ENCODE results near the gene TSACC. TPM values are rescaled to one million over a fixed set of nuclear protein-coding genes. Genes with fewer than 3 reads are reported as not detected.

The TSACC gene
- total RNA-seq, 1 donor from 2014 or later: not detected

GRCh38 chr1:156376146-156376545, 37.8 kb downstream of the TSACC start:
- no peak for DNase-seq

DNA sequence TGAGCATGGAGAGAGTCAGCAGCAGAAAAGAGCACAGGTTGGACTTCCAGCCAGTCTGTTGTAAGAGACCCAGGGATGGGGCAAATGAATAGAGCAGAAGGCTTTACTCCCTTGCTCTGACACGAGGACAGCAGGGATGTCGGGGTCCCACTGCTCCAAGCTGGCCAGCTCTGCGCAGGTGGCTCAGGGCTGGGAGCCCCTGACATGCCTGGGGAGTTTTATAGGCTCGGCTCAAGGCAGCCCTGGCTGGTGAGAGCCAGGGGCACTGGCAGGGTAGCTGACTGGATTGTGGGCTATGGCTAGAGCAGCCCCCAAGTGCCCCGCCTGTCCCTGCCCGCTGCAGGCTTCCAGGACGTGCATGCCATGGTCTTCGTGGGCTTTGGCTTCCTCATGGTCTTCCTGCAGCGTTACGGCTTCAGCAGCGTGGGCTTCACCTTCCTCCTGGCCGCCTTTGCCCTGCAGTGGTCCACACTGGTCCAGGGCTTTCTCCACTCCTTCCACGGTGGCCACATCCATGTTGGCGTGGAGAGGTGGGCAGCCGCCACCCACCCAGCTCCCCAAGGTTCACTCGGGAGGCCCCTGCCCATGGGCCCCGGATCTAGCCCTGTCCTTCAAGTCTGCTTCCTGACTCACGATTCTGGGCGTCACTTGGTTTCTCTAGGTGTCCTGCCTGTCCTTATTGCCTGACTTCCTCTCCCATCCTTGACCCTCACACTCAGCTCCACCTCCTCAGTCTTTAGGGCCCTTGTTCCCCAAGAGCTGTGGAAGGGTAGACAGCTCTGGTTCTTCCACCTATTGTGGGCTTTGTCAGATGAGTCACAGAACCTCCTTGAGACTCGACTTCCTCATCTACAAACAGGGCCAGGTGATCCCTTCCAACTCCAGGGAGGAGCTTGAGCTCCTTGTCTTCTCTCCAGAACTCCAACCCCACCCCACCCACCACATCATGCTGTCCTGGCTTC, 38.9 kb downstream of the TSACC start:
- DNase-seq: no peak

GRCh38 chr1:156378557-156378956, 40.2 kb downstream of the TSACC start:
- no peak for DNase-seq

DNA sequence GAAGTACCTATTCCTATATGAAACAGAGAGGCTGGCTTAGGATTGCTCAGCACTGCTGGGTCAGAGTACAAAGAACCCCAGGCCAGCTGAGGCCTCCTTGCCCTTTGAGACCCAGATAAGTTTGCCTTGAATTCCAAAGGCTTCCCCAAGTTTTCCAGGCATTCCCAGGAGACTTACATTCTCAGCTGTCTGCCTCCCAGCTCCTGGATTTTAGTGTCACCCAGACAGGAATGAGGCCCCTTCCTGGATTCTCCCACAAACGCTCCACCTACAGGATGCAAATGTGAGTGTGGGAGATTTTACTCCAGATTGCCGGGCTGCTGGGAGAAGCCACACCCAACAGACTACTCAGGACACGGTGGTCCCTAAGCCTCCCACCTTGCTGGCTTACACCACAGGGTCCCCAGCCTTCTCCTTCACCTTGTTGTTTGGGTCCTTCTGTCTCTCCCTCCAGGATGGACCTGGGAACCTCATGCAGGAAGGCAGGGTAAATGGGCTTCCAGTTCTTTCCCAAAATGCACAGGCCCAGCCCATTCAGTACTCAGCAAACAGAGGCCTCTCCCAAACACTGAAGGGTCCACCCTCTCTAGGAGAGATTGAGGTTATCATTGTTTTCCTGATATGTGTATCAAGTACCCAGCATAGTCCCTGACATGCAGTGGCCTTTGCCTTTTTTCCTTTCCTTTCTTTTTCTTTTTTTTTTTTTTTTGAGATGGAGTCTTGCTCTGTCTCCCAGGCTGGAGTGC, 41.3 kb downstream of the TSACC start:
- DNase-seq: no peak

DNA sequence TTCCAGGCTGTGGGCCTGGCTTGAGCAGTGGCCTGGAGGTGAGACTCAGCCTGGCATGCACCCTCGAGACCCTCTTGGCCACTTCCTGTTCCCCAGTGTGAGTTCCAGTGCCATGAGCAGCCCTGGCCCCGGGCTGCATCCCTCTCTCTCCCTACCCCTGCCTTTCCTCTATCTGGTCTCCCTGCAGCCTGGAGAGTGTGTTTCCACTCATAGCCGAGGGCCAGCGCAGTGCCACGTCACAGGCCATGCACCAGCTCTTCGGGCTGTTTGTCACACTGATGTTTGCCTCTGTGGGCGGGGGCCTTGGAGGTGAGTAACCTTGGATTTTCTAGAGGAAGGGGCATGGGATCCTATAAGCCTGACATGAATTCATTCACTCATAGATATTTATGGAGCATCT, 44.2 kb downstream of the TSACC start:
- no peak for DNase-seq

DNA sequence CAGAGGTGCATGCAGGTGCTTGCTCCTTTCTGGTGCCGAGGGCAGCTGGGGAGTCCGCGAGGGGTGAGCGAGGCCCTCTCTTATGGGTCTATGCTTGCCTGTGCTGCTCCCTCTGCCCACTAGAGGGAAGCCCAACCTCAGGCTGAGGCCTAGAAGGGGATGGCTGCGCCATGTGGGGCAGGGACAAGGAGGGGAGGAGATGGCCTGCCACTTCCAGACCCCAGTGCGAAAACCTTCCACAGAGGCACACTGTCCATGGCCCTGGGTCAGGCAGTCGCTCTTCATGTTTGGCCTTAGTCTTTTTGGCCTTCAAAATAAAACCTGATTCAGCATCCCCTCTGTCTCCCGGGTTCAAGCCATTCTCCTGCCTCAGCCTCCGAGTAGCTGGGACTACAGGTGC, 44.7 kb downstream of the TSACC start:
- DNase-seq: peak; percentile 75

- DNase-seq: no peak
Measured at GRCh38 chr1:156384007-156384406, 45.7 kb downstream of the TSACC start.

- no peak for DNase-seq
Measured at GRCh38 chr1:156384658-156385057, 46.3 kb downstream of the TSACC start.

- DNase-seq: peak; percentile 84
Measured at GRCh38 chr1:156385534-156386031, 47.3 kb downstream of the TSACC start.

DNA sequence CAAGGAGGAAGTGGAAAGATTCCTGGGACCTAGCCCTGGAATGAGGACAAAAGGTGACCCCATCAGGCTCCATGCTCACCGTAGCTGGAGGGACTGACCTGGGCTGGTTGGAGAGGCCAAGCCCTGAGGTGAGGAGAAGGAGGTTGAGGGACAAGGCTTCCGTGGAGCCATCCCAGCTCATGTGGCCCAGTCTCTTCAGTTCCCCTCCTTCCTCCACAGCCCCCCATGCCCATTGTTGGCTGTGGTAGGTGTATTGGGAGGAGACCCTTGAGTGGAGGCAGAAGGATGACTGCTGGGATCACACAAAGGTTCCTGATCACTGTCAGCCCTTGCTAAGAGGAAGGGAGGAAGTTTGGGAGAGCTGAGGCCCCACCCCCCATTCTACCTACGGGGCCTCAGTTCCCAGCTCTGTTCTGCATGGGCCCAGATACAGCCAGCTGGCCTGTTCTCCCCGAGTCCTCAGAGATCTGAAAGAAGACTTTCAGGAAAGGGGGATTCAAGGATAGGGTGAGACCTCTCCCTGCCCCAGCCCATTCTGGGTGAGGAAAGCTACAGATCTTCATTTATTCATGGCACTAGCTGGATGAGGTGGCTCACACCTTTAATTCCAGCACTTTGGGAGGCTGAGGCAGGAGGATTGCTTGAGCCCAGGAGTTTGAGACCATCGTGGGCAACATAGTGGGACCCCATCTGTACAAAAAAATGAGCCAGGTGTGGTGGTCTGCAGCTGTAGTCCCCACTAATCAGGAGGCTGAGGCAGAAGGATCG, 48.0 kb downstream of the TSACC start:
- DNase-seq: no peak

DNA sequence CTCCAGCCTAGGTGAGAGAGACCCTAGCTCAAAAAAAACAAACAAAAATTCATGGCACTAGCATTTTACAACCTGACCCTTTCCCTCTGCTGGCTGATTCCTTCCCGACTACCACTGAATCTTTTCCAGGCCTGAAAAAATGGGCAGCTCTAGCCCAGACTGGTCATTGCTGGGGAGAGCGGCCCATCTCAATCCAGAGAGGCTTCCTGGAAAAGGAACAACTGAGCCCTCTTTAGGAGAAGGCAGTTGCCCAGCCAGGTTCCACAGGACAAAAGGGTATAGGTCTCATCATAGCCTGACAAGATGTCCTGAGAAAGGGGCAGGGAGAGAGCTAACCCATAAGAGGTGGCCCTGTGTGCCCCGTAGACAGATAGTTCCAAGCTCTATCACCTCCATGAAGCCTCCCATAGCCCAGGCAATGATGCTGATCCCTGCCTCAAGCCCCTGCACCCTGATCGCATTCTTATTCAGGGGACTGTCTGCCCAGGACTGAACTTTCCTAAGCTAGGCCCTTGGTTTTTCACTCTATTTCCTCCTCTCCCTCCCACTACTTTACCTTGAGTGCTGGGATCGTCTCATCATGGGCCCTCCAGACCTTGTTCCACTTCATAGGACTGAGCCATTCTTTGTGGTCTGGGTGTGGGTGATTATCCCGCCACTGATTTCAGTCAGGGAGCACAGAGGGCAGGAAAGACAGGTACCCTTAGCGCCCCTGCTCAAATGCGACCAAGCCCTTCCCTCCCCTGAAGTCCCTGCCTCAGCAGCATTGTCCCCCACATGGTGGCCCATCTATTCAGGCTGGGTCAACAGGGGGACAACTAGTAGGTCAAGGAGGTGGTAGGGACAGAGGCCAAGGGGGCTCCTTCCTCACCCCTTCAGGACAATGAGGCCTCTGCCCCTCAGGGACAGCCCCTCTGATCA, 48.9 kb downstream of the TSACC start:
- DNase-seq: no peak

- no peak for DNase-seq
Measured at GRCh38 chr1:156387870-156388173, 49.5 kb downstream of the TSACC start.

DNA sequence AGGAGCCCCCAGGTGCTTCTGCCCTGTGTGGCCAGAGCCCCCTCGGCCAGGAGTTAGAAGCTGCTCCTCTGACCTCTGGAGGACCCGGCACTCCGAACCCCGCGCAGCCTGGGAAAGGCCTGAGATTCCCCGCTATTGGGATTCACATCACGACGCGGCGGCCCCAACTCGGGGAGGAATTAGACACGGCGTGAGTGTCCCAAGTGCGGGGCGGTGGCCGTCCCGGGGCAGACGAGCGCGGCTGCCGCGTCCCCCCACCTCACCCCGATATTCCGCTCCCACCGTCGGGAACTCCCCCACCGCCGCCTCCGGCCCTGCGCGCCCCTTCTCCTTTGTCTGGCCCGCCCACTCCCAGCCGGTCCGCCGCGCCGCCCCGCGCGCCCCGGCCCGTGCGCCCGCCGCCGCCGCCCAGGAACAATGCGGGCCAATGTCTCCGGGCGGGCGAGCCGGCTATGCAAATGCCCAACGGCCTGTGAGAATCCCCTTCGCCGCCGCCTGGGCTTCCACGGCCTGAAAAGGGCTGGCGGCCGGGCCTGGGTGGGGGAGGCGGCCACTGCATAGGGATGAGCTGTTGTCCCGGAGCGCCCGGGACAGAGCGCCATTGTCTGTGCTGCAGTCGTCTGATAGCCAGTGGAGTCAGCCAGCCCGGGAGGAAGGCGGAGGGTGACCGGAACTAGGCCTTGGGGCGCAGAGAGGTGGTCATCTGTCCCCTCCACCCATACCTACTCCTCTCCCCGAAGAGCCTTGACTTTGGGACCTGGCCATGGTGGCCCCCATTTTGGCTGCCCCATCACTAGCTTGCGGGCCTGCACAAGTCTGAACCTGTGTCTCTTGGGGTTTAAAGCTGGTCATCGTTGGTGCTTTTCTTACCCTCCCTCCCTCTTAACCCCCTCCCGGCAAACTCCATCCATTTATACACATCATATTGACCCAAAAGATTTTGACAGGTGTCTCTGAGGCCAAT, 50.1 kb downstream of the TSACC start:
- no peak for DNase-seq

- DNase-seq: no peak
Measured at GRCh38 chr1:156389311-156389710, 51.0 kb downstream of the TSACC start.

GRCh38 chr1:156390469-156391365, 52.4 kb downstream of the TSACC start:
- DNase-seq: no peak

DNA sequence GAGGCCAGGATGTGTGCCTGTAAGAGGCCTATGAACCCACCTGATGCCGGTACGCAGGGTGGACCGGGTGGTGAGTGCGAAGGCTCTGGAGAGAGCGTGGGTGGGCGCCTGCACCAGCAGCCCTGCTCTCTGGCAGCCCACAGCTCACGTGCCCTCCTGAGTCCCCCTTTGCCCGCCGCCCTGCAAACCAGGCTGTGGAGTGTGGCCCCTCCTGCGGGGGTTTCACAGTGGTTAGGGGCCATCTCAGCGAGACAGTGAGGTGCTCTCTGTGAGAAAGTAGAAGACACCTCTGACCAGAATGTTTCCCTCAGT, 53.0 kb downstream of the TSACC start:
- no peak for DNase-seq

DNA sequence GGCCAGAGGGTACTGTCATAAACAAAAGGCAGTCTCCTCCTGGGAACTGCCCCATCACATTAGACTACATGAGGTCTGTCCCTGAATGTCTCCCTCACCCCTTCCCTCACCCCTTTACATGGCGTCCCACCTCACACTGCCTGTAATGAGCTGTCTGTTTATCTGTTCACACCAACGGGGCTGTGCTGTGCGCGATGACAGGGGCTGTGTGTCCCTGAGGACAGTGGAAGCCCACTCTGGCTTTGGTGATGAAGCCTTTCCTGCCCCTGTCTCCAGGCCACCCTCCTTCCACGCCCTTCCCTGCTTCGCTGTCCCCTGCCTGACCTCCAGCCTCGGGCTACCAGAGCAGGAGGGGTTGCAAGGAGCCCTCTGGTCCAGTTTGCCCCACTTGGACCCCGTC, 53.4 kb downstream of the TSACC start:
- no peak for DNase-seq

DNA sequence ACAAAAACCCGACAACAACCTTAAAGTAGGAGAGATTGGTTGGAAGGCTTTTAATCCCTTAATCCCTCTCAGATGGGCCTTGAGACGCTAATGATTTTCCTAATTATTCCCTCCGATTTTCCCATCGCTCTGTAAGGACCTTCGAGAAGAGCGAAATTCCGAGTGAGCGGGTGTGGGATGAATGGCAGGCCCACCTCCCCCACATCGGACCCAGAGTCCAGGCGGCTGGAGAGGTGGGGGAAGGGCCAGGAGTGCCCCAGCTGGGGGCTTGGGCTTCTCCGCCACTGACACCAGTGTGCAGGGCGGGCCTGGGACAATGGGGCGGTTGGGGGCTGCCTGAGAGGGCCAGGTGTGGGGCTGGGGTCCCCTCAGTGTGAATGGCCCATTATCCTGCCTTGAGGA, 54.1 kb downstream of the TSACC start:
- DNase-seq: no peak

- DNase-seq: no peak
Measured at GRCh38 chr1:156393095-156393494, 54.8 kb downstream of the TSACC start.
